RCC 7860 (cell line): ENCODE results near the gene CCS.
"Not testable (repeated sequence)": the region's sequence is repeated elsewhere in the genome, so short reads cannot be mapped to it uniquely, and the experiment has no call there.

Experiments
- DNase-seq: peaks from one replicate; pipeline ENCODE4 v3.0.0-alpha.2; 2015; ENCODE audit warnings: low spot score
- FAIRE-seq: peaks from 2 replicates; lab custom pipeline; 2012; peaks lifted over from hg19 to GRCh38; lab: Jason Lieb, UNC

CCS gene

GRCh38 chr11:66625041-66625751 lies 32.2 kb downstream of the CCS start:
- FAIRE-seq, result no peak
- DNase-seq, result no peak

DNA sequence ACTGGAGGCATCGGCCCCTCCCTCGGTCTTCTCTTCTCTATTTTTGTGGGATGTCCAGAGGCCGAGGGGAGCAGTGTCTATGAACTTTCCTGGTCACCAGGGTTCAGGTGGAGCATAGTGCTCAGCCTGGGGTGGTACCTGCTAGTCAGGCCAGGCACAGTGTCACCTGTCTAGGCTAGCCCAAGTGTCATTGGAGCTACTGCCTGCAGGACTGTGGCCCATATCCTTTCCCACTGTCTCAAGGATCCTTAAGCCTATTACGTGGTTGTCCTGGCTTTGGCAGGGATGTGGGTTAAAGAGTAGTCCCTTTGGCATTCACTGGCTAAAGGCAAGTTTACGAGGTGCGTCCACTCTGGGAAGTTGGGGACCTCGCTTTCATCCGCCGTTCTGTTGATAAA lies 32.8 kb downstream of the CCS start:
- DNase-seq, result no peak

DNA sequence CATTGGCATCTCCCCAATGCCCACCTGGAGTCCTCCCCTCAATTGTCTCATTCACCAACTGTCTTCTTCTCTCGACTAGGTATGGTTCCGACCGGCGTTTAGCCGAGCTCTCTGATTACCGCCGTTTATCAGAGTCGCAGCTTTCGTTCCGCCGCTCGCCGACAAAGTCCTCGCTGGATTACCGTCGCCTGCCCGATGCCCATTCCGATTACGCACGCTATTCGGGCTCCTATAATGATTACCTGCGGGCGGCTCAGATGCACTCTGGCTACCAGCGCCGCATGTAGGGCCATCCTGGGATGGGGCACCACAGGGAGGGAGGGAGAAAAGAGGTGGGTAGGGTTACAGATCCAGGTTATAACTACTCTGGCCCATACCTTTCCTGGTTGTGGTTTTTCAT lies 33.4 kb downstream of the CCS start:
- DNase-seq, result no peak
- FAIRE-seq, result no peak

More for the DNA sequence above, 32.8 kb downstream of the CCS start:
- FAIRE-seq, result no peak

DNA sequence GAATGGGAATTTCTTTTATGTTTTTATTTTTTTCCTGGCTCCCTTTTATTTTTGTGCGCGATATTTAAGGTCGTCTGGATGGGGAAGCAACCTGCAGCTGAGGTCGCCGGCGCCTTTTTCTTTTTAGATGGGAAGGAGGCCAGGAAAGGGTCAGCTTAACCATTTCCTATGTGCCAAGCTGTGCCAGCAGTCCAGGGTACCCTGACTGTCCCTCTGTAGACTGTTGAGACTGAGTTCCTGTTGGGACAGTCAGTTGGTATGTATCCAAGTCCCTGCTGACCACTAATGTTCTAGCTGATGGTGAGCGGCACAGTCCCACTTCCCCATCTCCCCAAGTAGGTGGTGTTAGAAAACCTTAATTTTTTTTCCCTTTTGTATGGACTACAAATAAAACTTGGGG lies 33.9 kb downstream of the CCS start:
- FAIRE-seq (no peak), DNase-seq (no peak)

GRCh38 chr11:66628061-66628603 lies 35.1 kb downstream of the CCS start:
- FAIRE-seq, result no peak
- DNase-seq, result no peak

DNA sequence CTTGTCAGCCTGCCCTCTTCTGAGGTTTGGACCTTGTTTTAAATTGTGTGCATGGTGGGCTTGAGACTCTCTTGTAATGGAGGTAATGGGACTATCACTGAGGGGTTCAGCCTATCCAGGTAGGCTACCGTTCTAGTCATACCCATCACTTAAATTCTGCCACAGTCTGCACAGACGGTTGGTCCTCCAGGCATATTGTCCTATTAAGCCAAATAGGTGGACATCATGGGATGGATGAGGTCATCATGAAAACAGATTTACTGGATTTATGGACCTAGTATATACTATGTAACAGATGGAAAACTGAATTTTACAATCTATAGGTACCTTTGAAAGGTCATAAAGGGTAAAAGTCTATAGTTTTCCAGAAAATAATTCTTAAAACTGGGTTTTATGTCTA lies 36.4 kb downstream of the CCS start:
- DNase-seq (no peak), FAIRE-seq (no peak)

DNA sequence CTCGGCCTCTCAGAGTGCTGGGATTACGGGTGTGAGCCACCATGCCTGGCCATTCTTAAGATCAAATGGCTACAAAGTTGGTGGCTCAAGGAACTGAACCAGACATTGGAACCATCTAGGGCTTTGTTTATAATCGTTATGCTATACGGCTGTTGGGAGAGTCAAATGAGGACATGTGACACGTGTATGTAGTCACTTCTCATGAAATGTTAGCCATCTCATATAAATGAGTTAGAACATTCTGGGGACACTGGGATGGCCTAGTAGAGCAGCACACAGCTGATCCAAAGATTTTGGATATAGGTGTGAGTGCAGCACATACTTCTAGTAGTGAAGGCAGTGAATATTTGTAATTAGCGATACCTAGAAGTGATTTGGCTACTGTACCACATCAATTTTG lies 38.9 kb downstream of the CCS start:
- no peak for DNase-seq
- no peak for FAIRE-seq

DNA sequence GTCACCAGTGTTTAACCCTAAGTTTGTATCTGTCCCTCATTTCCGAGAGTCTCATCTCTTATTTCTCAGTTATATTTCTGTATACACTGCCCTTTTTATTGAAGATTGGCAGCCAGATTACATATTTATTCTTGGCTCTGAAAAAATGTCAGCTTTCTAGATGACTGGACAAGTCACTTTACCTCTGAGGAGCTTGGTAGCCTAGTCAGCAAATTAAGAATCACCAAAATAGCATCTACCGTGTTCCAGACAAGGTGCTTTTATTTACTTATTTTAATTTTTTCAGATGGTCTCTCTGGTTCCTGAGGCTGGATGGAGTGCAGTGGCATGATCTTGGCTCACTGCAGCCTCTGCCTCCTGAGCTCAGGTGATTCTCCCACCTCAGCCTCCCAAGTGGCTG lies 40.0 kb downstream of the CCS start:
- no peak for DNase-seq
- no peak for FAIRE-seq

- FAIRE-seq (no peak), DNase-seq (no peak)
Observed at GRCh38 chr11:66636411-66636810, 43.4 kb downstream of the CCS start.

- no peak for DNase-seq
- no peak for FAIRE-seq
Observed at GRCh38 chr11:66637557-66638176, 44.7 kb downstream of the CCS start.

GRCh38 chr11:66638177-66639065 lies 45.4 kb downstream of the CCS start, which contains the start of gene RBM4:
Gene RBM4 (plus strand): TSS chr11:66638703. CDS start chr11:66639712, 1,009 bp downstream.
- FAIRE-seq (peak; percentile 81), DNase-seq (peak; percentile 98)

DNA sequence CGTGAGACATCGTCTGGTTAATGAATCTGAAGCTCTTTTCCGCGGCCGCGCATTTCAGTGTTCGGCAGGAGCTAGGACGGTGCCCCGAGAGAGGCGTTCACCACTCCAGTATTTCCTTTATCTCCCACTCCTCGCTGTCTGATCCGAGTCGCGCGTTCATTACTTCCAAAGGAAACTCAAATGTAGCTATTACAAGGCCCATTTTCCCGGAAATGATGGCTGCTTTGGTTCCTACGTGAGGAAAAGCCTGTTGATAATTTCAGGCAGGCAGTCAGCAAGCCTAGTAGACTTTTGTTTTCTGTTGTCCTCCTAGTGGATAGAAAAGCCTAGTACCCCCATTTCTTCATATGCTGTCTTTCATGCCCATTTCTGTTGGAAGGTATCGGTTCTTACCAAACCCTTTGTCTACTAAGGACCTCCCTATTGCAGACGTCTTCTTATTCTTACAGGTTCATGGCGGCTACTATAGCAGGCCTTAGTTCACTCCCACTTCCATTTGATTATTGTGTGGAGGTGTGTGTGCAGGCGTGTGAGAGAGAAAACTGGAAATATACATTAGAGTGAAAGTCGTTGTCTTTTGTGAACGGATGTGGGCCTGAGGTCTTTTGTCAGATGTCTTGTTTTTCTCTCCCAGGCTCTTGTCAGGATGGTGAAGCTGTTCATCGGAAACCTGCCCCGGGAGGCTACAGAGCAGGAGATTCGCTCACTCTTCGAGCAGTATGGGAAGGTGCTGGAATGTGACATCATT lies 46.3 kb downstream of the CCS start:
- FAIRE-seq, result no peak
- DNase-seq, result no peak

DNA sequence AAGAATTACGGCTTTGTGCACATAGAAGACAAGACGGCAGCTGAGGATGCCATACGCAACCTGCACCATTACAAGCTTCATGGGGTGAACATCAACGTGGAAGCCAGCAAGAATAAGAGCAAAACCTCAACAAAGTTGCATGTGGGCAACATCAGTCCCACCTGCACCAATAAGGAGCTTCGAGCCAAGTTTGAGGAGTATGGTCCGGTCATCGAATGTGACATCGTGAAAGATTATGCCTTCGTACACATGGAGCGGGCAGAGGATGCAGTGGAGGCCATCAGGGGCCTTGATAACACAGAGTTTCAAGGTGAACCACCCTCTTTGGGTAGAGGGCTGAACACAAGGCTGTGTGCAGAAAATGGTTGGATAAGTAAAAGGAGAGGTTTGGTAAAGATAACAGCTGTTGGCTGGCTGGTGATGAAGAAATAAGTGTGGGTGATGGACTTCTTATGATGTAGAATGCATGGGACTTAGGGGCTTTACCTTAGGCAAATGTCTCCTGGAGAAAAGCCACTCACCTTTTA lies 46.9 kb downstream of the CCS start:
- not testable (repeated sequence) for DNase-seq, FAIRE-seq

DNA sequence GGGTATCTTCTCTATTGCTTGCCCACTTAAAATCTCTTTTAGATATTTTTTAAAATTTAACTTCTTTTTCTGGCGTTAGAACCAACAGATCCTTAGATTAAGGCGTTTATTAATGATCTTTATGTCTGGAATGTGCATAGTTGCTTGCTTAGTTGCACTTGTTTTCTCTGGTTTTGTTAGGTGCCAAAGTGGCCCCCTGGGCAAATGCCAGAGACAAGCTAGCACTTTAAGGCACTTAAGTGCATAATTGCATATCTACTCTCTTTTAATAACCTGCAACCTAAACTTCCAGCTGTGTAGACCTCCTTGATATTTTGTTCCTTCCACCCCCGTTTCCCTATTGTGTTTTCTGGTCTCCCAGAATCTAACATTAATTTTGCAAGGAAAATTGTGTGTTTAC lies 48.8 kb downstream of the CCS start:
- no peak for DNase-seq

DNA sequence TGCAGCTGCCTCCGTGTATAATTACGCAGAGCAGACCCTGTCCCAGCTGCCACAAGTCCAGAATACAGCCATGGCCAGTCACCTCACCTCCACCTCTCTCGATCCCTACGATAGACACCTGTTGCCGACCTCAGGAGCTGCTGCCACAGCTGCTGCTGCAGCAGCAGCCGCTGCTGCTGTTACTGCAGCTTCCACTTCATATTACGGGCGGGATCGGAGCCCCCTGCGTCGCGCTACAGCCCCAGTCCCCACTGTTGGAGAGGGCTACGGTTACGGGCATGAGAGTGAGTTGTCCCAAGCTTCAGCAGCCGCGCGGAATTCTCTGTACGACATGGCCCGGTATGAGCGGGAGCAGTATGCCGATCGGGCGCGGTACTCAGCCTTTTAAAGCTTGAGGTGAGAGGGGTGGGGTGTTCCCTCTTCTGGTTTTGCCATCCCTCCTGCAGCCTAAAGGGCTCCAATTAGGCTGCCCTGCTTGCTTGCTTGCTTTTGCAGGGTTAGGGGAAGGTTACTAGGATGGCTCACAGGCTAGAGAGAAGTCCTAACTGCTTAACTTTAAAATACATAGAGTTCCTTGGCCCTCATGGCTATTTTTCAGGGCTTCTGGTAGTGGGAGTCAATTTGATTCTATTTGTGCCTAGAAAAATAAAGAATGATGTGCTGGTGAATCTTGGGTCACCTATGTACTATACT lies 50.9 kb downstream of the CCS start:
- no peak for DNase-seq
- no peak for FAIRE-seq

More for the DNA sequence above, 48.8 kb downstream of the CCS start:
- FAIRE-seq, result no peak

GRCh38 chr11:66646828-66647227 lies 53.8 kb downstream of the CCS start:
- no peak for FAIRE-seq
- no peak for DNase-seq

GRCh38 chr11:66649903-66650302 lies 56.9 kb downstream of the CCS start:
- DNase-seq (no peak), FAIRE-seq (no peak)

- DNase-seq (peak; percentile 37), FAIRE-seq (no peak)
Observed at GRCh38 chr11:66651016-66651415, 58.0 kb downstream of the CCS start.

- FAIRE-seq, result no peak
- DNase-seq, result no peak
Observed at GRCh38 chr11:66652651-66653050, 59.7 kb downstream of the CCS start.

- FAIRE-seq, result no peak
- DNase-seq, result peak; percentile 31
Observed at GRCh38 chr11:66653123-66653522, 60.1 kb downstream of the CCS start.
